ENCODE measurements around the gene ADGRA3. TPM values are rescaled to one million over a fixed set of nuclear protein-coding genes. Genes with fewer than 3 reads are reported as not detected.

ADGRA3 gene
- total RNA-seq, 1 donor from 2014 or later, result 27.8 TPM

GRCh38 chr4:22502895-22503814 is 12.7 kb downstream of the ADGRA3 start:
- no peak for TF ChIP-seq CTCF (IDR thresholded peaks at IDR 0.05)
- DNase-seq (ENCODE audit: low spot score), result no peak
- Mint-ChIP-seq H3K4me1 (ENCODE audit: low read depth) (peaks cover 35% of the 10 kb centered on the region), H3K4me3 (ENCODE audit: unreplicated experiment) (no peak overlapping the region), H3K36me3 (ENCODE audit: low read depth) (no peaks in the 10 kb centered on the region), H3K27me3 (ENCODE audit: low read depth) (no peaks in the 10 kb centered on the region), H3K27ac (ENCODE audit: unreplicated experiment) (no peak overlapping the region), H3K9me3 (ENCODE audit: low read depth) (no peaks in the 10 kb centered on the region)

GRCh38 chr4:22501715-22502095 is 14.2 kb downstream of the ADGRA3 start:
- no peaks in the 10 kb centered on the region for H3K9me3 Mint-ChIP-seq (ENCODE audit: low read depth)
- DNase-seq (ENCODE audit: low spot score), result no peak
- no peak for TF ChIP-seq CTCF (IDR thresholded peaks at IDR 0.05)
- H3K4me1 Mint-ChIP-seq (ENCODE audit: low read depth), result peaks cover 26% of the 10 kb centered on the region
- no peaks in the 10 kb centered on the region for H3K27me3 Mint-ChIP-seq (ENCODE audit: low read depth)
- H3K4me3 Mint-ChIP-seq (ENCODE audit: unreplicated experiment), result no peak overlapping the region
- no peaks in the 10 kb centered on the region for H3K36me3 Mint-ChIP-seq (ENCODE audit: low read depth)
- H3K27ac Mint-ChIP-seq (ENCODE audit: unreplicated experiment), result no peak overlapping the region

GRCh38 chr4:22500831-22501714 is 14.8 kb downstream of the ADGRA3 start:
- no peak overlapping the region for H3K27ac Mint-ChIP-seq (ENCODE audit: unreplicated experiment)
- H3K36me3 Mint-ChIP-seq (ENCODE audit: low read depth), result no peaks in the 10 kb centered on the region
- H3K4me3 Mint-ChIP-seq (ENCODE audit: unreplicated experiment), result no peak overlapping the region
- DNase-seq (ENCODE audit: low spot score), result no peak
- no peak for TF ChIP-seq CTCF (IDR thresholded peaks at IDR 0.05)
- no peaks in the 10 kb centered on the region for H3K27me3 Mint-ChIP-seq (ENCODE audit: low read depth)
- H3K9me3 Mint-ChIP-seq (ENCODE audit: low read depth), result no peaks in the 10 kb centered on the region
- H3K4me1 Mint-ChIP-seq (ENCODE audit: low read depth), result peaks cover 23% of the 10 kb centered on the region

GRCh38 chr4:22500128-22500611 is 15.7 kb downstream of the ADGRA3 start:
- Mint-ChIP-seq H3K9me3 (ENCODE audit: low read depth) (no peaks in the 10 kb centered on the region), H3K4me3 (ENCODE audit: unreplicated experiment) (no peak overlapping the region), H3K27me3 (ENCODE audit: low read depth) (no peaks in the 10 kb centered on the region), H3K4me1 (ENCODE audit: low read depth) (peaks cover 17% of the 10 kb centered on the region), H3K36me3 (ENCODE audit: low read depth) (no peaks in the 10 kb centered on the region), H3K27ac (ENCODE audit: unreplicated experiment) (no peak overlapping the region)
- no peak for TF ChIP-seq CTCF (IDR thresholded peaks at IDR 0.05)
- DNase-seq (ENCODE audit: low spot score), result no peak

GRCh38 chr4:22498866-22499265 is 17.0 kb downstream of the ADGRA3 start:
- Mint-ChIP-seq H3K4me3 (ENCODE audit: unreplicated experiment) (no peak overlapping the region), H3K36me3 (ENCODE audit: low read depth) (no peaks in the 10 kb centered on the region), H3K4me1 (ENCODE audit: low read depth) (peaks cover 17% of the 10 kb centered on the region), H3K9me3 (ENCODE audit: low read depth) (no peaks in the 10 kb centered on the region), H3K27me3 (ENCODE audit: low read depth) (no peaks in the 10 kb centered on the region), H3K27ac (ENCODE audit: unreplicated experiment) (no peak overlapping the region)
- no peak for DNase-seq (ENCODE audit: low spot score)
- TF ChIP-seq CTCF (IDR thresholded peaks at IDR 0.05), result no peak

Measured in chondrocyte (in vitro differentiated cells).